Small intestine (tissue), 7 donors: ENCODE results near the gene PARP2. TPM values are rescaled to one million over a fixed set of nuclear protein-coding genes. Genes with fewer than 3 reads are reported as not detected.
"Not testable (repeated sequence)": the region's sequence is repeated elsewhere in the genome, so short reads cannot be mapped to it uniquely, and the experiment has no call there.

ENCODE experiments used
- DNase-seq, 2 donors: peaks; one replicate each; pipeline versions ENCODE4 v3.0.0 to v3.0.0-alpha.2; 2013
- FAIRE-seq: peaks from 2 replicates; lab custom pipeline; 2012; peaks lifted over from hg19 to GRCh38; lab: Jason Lieb, UNC
- H3K27ac ChIP-seq, 3 donors: one replicate each; pipeline ENCODE4 v1.5.1; 2013; ENCODE audit warnings: low read length in 2 of 3, mild to moderate bottlenecking in 2 of 3, control low read depth in 1 of 3, inconsistent platforms in 1 of 3, low read depth in 1 of 3, moderate library complexity in 1 of 3
- H3K27me3 ChIP-seq, 3 donors: one replicate each; pipeline ENCODE4 v1.6.1; 2013; ENCODE audit warnings: low read length in 3 of 3, inconsistent platforms in 1 of 3; ENCODE audit not compliant: control insufficient read depth in 3 of 3, insufficient read depth in 3 of 3
- H3K36me3 ChIP-seq, 3 donors: one replicate each; pipeline ENCODE4 v1.6.1; 2013; ENCODE audit warnings: low read length in 3 of 3, inconsistent platforms in 1 of 3, low read depth in 1 of 3, mild to moderate bottlenecking in 1 of 3, moderate library complexity in 1 of 3; ENCODE audit not compliant: control insufficient read depth in 3 of 3, insufficient read depth in 2 of 3
- H3K4me1 ChIP-seq, 3 donors: one replicate each; pipeline ENCODE4 v1.6.1; 2013; ENCODE audit warnings: low read length in 2 of 3, inconsistent platforms in 1 of 3, low read depth in 1 of 3, mild to moderate bottlenecking in 1 of 3, moderate library complexity in 1 of 3; ENCODE audit not compliant: control insufficient read depth in 3 of 3, insufficient read depth in 2 of 3
- H3K4me3 ChIP-seq, 3 donors: one replicate each; pipeline ENCODE4 v1.5.1; 2013; ENCODE audit warnings: low read length in 3 of 3, control low read depth in 1 of 3, inconsistent platforms in 1 of 3, low read depth in 1 of 3, mild to moderate bottlenecking in 1 of 3, moderate library complexity in 1 of 3
- H3K9me3 ChIP-seq, 2 donors: one replicate each; pipeline ENCODE4 v1.6.1; 2013; ENCODE audit warnings: low read depth in 1 of 2, low read length in 1 of 2; ENCODE audit not compliant: control insufficient read depth in 2 of 2, insufficient read depth in 1 of 2
- WGBS, 3 donors: extraction: QIAGEN DNeasy Blood & Tissue Kit; methylation state at CpG; one replicate each; pipeline ENCODE4 v1.1.7; 2013; 5-methylcytosine and 5-hydroxymethylcytosine counted together
- polyA plus RNA-seq, 4 donors: library from polyadenylated mRNA; stranded (reverse) in 3 of 4; unstranded in 1 of 4; fragments of 200-250 nt in 3 of 4; fragments of 120-200 nt in 1 of 4; gene quantifications; one replicate each; pipeline versions ENCODE4 v1.2.1 to v1.2.3, GENCODE V29; 2013
- donor health status: healthy with polysubstance abuse.
- donor health status: control.
- donor health status: control.
- donor health status: Bipolar disorder and iron deficiency.
- donor health status: healthy.

PARP2 gene
- polyA plus RNA-seq, 4 donors, result 9.5 to 26.8 (median 14.2) TPM

DNA sequence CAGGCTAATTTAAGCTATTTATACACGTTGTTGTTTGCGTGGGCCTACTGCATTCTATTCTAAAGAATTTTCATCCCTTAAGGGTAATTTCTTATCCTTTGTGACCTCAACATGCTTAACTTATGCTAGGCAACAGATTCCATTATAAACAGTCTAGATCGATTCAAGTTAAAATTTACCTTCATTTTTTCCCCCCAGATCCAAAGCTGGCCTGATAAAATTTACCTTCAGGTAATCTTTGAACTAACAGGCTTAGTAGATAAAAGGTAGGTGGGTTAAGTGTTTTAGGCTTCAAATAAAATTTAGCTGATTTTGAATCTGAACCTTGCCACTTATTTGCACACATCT is 10.0 kb upstream of the PARP2 start:
- H3K4me3 ChIP-seq, result peak overlapping the region in 1 of 3 donors; percentile 68
- H3K9me3 ChIP-seq, result no peaks in the 10 kb centered on the region
- 3 to 7% (median 6%) methylated on average over 3 of the region's 3 CpGs for WGBS, 3 donors
- H3K27me3 ChIP-seq, result no peaks in the 10 kb centered on the region
- no peaks in the 10 kb centered on the region for H3K36me3 ChIP-seq
- FAIRE-seq (no peak), DNase-seq (no peak)
- H3K4me1 ChIP-seq, result peaks cover 0 to 3% (median 0%) of the 10 kb centered on the region in 3 donors
- peak overlapping the region in 2 of 3 donors; percentile 88 to 95 for H3K27ac ChIP-seq

DNA sequence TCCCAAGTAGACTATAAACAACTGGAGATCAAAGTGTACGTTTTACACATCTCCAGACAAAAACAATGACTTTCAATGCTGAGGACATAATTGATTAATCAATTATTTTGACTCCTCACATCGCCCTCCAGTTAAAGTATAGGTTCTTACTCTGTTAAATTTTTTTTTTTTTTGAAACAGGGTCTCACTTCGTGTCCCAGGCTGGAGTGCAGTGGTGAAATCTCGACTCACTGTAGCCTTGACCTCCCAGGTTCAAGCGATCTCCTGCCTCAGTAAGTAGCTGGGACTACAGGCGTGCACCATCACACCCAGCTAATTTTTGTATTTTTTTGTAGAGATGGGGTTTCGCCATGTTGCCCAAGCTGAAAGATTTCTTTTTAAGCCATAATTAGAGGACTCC is 9.4 kb upstream of the PARP2 start:
- no peak for DNase-seq
- no peak for FAIRE-seq
- Histone ChIP-seq H3K9me3 (no peaks in the 10 kb centered on the region), H3K4me1 (peaks cover 0 to 3% (median 0%) of the 10 kb centered on the region in 3 donors), H3K27me3 (no peaks in the 10 kb centered on the region), H3K27ac (no peak overlapping the region), H3K36me3 (no peaks in the 10 kb centered on the region), H3K4me3 (no peak overlapping the region)
- 48 to 69% (median 65%) methylated on average over 7 of the region's 7 CpGs for WGBS, 3 donors

DNA sequence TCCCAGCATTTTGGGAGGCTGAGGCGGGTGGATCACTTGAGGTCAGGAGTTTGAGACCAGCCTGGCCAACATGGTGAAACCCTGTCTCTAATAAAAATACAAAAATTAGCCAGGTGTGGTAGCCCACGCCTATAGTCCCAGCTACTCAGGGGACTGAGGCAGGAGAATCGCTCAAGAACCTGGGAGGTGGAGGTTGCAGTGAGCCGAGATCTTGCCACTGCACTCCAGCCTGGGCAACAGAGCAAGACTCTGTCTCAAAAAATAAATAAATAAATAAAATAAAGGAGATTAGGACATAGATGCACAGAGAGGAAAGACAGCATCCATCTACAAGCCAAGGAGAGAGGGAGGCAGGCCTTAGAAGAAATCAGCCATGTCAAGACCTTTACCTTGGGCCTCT is 2.4 kb upstream of the PARP2 start:
- not testable (repeated sequence) for H3K36me3 ChIP-seq, H3K4me1 ChIP-seq, H3K27ac ChIP-seq, FAIRE-seq, H3K9me3 ChIP-seq, H3K27me3 ChIP-seq, DNase-seq, H3K4me3 ChIP-seq
- WGBS, 3 donors, result 92 to 96% (median 94%) methylated on average over 4 of the region's 4 CpGs

DNA sequence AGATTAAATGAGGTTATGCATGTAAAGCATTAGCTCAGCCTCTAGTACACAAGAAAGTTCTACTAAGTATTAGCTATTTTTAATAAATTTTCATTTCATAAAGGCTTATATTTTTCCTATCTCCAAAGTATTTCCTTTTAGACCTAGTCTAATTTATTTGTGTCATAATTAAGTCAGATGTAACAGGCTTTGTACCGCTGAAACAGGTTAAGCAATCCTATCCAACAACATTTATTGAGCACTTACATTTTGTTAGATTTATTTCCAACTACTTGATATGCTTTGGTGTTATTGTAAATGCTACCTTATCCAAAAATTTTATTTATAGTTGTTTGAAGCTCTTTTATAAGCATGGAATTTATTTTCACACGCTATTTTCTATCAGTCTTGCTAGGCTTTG is 1.8 kb upstream of the PARP2 start:
- Histone ChIP-seq H3K9me3 (peaks cover 0 to 3% of the 10 kb centered on the region in 2 donors), H3K4me1 (peaks cover 0 to 2% (median 0%) of the 10 kb centered on the region in 3 donors), H3K36me3 (peaks cover 0 to 3% (median 0%) of the 10 kb centered on the region in 3 donors), H3K27me3 (no peaks in the 10 kb centered on the region), H3K4me3 (no peak overlapping the region), H3K27ac (no peak overlapping the region)
- DNase-seq (no peak), FAIRE-seq (no peak)
- WGBS, 3 donors, result 46 to 71% (median 59%) methylated on average over 2 of the region's 2 CpGs

DNA sequence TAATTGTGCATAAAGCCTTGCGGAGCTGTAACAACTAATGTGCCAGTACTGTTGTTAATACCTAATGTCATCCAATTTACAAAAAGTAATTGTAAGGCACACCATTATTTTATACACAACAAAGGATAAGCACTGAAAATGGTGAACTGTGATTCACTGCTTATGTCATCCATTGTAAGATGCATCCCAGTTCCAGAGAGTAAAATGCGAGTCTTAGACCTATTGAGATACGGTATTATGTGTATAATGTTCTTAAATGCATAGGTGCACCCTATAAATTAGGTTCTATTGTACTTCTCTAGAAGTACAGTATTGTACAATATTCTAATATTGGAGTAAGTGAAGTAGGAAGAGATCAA is 406 bp downstream of the PARP2 start:
- Histone ChIP-seq H3K27ac (peak overlapping the region; percentile 86 to 96 (median 88)), H3K4me3 (peak overlapping the region; percentile 71 to 85 (median 78)), H3K9me3 (peaks cover 0 to 3% of the 10 kb centered on the region in 2 donors), H3K36me3 (peaks cover 0 to 15% (median 6%) of the 10 kb centered on the region in 3 donors), H3K27me3 (no peaks in the 10 kb centered on the region), H3K4me1 (peaks cover 0 to 2% (median 0%) of the 10 kb centered on the region in 3 donors)
- FAIRE-seq, result no peak
- 1 to 4% (median 4%) methylated on average over 3 of the region's 3 CpGs for WGBS, 3 donors
- DNase-seq, result peak in 1 of 2 donors; percentile 41

DNA sequence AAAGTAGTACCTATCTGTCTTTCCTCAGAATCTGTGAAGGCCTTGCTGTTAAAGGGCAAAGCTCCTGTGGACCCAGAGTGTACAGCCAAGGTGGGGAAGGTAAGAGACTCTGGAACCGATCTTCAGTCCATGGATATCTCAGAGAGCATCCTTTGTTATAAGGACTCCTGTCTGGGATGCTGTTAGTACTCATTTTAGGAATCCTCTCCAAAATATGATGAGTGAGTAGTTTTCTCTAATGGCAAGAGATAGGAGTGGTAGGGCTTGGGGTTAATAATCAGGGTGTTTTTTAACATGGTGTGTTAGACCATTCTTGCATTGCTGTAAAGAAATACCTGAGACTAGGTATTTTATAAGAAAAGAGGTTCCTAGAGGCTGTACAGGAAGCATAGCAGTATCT is 1.9 kb downstream of the PARP2 start:
- WGBS, 3 donors, result 89 to 97% (median 93%) methylated on average over 1 of the region's 1 CpG
- Histone ChIP-seq H3K4me1 (peaks cover 0 to 2% (median 0%) of the 10 kb centered on the region in 3 donors), H3K9me3 (peaks cover 0 to 3% of the 10 kb centered on the region in 2 donors), H3K27me3 (no peaks in the 10 kb centered on the region), H3K4me3 (no peak overlapping the region), H3K27ac (no peak overlapping the region), H3K36me3 (peaks cover 0 to 26% (median 7%) of the 10 kb centered on the region in 3 donors)
- DNase-seq (no peak), FAIRE-seq (no peak)

DNA sequence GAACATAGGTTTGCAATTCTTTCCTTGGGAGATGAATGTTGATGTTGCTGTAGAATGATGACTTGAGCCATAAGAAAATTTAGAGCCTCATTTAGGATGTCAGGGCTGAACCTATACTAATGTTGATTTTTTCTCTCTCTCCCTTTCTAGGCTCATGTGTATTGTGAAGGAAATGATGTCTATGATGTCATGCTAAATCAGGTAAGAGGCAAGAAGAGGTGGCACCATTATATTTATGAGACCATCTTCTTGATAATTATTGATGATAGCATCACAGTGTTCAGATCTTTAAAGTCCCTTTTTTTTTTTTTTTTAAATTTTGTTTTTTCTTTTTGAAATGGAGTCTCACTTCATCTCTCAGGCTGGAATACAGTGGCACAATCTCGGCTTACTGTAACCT is 3.3 kb downstream of the PARP2 start:
- WGBS, 3 donors, result 100% methylated on average over 1 of the region's 1 CpG
- FAIRE-seq, result no peak
- Histone ChIP-seq H3K9me3 (peaks cover 0 to 3% of the 10 kb centered on the region in 2 donors), H3K4me1 (peaks cover 0 to 2% (median 0%) of the 10 kb centered on the region in 3 donors), H3K27ac (no peak overlapping the region), H3K27me3 (no peaks in the 10 kb centered on the region), H3K36me3 (peaks cover 0 to 28% (median 7%) of the 10 kb centered on the region in 3 donors), H3K4me3 (no peak overlapping the region)
- no peak for DNase-seq

DNA sequence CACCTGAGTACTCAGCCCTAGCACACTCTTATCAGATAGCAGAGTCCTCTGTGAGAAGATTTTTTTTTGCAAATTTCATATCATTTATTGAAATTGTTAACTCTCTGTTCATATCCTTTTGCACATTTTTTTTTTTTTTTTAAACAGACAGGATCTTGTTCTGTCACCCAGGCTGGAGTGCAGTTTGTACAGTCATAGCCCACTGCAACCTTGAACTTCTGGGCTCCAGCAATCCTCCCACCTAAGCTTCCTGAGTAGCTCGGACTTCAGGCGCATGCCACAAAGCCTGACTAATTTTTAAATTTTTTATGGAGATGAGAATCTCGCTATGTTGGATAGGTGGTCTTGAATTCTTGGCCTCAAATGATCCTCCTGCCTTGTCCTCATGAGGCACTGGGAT is 4.3 kb downstream of the PARP2 start:
- Histone ChIP-seq H3K4me1 (peaks cover 0 to 2% (median 0%) of the 10 kb centered on the region in 3 donors), H3K27me3 (no peaks in the 10 kb centered on the region), H3K9me3 (peaks cover 0 to 3% of the 10 kb centered on the region in 2 donors), H3K27ac (no peak overlapping the region), H3K36me3 (peaks cover 0 to 32% (median 14%) of the 10 kb centered on the region in 3 donors), H3K4me3 (no peak overlapping the region)
- no peak for DNase-seq
- no peak for FAIRE-seq
- 94 to 99% (median 98%) methylated on average over 3 of the region's 3 CpGs for WGBS, 3 donors

DNA sequence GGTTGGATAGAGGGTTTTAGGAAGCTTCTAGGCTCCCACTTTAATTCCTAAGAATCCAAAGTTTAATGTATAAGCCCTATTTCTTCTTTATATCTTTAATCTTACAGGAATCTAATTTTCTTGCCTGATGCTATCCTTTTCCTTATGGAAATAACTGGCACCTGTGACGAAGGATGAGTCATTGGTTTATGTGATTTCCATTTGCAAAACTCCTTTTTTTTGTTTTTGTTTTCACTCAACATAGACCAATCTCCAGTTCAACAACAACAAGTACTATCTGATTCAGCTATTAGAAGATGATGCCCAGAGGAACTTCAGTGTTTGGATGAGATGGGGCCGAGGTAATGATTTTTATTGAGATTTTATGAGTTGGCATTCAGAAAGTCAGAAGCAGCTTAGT is 6.8 kb downstream of the PARP2 start:
- FAIRE-seq (no peak), DNase-seq (no peak)
- Histone ChIP-seq H3K36me3 (peaks cover 6 to 45% (median 20%) of the 10 kb centered on the region in 3 donors), H3K27ac (no peak overlapping the region), H3K27me3 (no peaks in the 10 kb centered on the region), H3K9me3 (no peaks in the 10 kb centered on the region), H3K4me3 (no peak overlapping the region), H3K4me1 (no peaks in the 10 kb centered on the region)
- 93 to 98% (median 98%) methylated on average over 2 of the region's 2 CpGs for WGBS, 3 donors
